Inferior parietal cortex (tissue), 1 donor: Measurements from ENCODE around the gene FANCE.
"Not testable (repeated sequence)": the region's sequence is repeated elsewhere in the genome, so short reads cannot be mapped to it uniquely, and the experiment has no call there.

Experiments used
- DNase-seq: peaks from one replicate; pipeline ENCODE4 v3.0.0-alpha.2; 2016; ENCODE audit errors: extremely low spot score

FANCE gene

DNA sequence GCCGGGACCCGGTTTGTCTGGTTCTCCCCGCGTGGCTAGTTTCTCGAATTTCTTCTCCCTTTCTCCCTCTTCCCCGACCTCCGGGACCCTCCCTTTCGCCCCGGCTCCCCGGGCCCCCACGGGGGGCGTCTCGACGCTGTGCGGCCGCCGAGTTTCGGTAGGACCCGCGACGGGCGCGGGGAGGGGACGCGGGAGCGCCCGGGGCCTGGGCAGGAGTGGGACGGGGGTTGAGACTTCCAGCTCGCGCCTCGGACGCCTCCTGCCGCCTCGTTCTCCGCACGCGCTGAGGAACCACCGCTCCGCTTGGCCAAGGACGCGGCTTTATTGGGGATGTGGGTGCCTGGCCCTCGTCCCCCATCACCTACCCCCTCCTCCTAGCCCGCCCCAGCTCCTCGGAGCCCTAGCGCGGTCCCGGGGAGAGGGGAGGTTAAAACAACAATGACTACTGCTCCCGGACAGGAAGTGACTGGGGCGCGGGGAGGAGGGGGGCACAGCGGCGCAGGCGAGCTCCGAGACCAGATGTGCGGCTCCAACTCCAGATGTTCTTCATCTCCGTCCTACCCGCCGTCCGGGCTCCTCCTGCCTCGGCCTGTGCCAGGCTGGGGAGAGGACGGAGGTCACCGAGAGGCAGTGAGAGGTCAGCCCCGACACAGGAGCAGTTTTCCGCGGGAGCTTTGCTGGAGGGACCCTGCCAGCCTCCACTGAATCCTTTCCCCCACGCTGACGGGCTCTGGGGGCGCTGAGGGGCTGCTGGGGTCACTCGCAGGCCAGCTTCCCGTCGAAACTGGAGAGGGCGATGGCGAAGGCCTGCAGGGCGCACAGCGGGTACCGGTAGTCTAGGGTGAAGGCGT lies 45.7 kb downstream of the FANCE start:
- DNase-seq: no peak

DNA sequence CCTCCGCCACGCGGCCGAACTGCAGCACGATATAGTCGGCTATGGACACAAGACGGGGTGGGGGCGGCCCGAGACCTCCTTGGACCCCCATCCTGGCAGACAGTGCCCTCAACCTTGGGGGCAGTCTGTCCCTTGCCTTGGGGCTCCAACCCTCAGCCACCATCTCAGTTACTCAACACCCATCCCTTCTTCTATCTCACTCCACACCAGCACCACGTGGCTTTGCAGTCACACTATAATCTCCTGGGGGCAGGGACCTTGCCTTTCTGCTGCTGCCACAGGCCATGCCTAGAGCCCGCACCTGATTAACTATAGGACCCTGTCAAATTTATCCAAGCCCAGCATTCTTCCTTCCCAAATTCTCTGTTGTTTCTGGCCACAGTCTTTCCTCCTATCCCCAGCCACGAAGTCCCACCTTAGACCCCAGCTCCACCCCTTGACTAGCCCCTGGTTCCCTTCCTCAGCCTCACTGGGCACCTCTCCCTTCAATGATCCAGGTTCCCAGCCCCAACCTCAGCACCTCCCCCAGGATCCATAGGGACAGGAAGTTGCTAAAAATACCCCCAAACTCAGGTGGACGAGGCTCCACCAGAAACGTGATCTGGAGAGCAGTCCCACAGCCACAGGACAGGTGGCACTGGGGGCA lies 46.4 kb downstream of the FANCE start:
- no peak for DNase-seq

- DNase-seq: no peak
These were observed 47.2 kb downstream of the FANCE start for GRCh38 chr6:35499372-35499771.

- no peak for DNase-seq
These were observed 48.6 kb downstream of the FANCE start for GRCh38 chr6:35500782-35501181.

DNA sequence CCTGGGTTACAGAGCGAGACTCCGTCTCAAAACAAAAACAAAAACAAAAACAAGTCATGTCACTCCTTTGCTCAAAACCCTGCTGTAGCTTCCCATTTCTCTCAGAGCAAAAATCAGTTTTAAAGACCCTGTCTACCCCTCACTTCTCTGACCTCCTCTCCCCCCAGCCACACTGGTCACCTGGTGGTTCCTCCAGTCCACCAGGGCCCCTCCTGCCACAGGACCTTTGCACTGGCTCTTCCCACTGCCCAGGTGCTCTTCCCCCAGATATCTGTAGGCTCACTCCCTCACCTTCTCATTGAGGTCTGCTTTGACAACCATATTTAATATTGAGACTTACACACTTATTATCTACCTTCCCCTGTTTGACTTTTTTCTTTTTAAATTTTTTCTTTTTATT lies 49.6 kb downstream of the FANCE start:
- DNase-seq: no peak

DNA sequence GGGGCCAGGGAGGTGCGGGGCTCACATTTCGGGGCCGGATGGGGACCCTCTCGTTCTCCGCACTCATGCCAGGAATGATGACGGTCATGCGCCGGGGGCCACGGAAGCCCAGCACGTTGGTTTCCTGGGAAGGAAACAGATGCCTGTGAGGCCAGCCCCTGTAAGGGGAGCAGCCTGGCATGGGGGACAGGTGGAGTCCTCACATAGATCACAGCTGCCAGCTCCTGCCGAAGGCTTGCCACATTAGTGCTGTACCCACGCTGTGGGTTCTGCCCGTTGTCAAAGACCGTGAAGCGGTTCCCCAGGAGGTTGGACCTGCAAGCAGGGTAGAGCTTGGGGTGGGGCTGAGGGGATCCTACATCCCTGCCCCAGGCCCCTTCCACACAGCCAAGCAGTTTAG lies 51.4 kb downstream of the FANCE start:
- DNase-seq: no peak

DNA sequence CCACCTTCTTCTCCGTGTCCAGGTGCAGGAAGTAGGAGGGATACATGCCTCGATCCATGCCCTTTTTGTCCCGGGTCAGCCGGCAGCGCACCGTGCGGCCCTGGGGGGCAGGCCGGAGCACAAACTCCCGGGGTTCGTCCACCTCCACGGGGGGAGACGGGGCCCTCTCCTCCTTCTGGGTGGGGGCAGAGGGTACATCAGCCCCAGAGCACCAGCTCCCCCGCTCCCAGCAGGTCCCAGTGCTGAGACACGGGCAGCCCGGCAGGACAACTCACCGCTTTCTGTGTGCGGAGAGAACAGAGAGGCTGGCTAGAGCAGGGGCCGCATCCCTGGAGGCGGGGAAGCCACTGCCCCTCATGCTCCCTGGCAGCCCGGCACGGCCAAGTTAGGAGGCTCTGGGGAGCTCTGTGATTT lies 53.9 kb downstream of the FANCE start:
- no peak for DNase-seq

GRCh38 chr6:35506536-35506935 lies 54.4 kb downstream of the FANCE start:
- no peak for DNase-seq

- no peak for DNase-seq
These were observed 55.1 kb downstream of the FANCE start for GRCh38 chr6:35507221-35507620.

DNA sequence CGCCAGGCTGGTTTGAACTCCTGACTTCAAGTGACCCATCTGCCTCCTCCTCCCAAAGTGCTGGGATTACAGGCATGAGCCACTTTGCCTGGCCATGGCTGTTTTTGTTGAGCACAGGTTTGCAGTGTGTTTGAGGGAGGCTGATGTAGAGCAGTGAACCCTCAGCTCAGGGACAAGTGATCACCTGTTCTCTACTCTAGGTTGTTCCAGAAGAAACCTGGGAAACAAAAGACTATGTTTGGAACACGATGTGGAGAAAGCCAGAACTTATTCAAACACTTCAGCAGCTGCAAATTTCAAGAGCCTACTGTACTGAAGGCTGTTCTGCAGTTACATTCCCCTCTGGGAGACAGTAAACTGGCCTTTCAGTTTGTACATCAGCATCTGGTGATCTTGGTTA lies 55.9 kb downstream of the FANCE start:
- no peak for DNase-seq

DNA sequence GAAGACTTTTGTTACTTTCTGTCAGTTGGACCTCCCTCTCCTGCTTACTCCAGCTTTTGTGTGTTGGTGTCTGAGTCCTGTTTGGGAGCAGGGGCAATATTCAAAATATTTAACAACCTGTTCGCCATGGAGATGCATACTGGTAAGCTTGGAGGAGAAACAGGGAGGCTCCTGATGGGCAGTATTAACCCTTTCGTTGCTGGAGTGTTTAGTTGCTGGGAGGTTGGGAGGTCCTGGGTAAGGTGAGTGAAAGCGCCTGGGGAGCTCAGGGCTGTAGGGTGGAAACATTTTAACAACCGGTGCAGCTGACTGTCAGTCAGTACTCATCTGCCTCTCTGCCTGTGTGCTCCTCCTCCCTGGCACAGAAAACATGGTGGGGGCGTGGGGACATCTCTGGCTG lies 56.4 kb downstream of the FANCE start:
- no peak for DNase-seq

- DNase-seq: no peak
These were observed 58.9 kb downstream of the FANCE start for GRCh38 chr6:35510916-35511561.

- no peak for DNase-seq
These were observed 59.4 kb downstream of the FANCE start for GRCh38 chr6:35511562-35511941.

DNA sequence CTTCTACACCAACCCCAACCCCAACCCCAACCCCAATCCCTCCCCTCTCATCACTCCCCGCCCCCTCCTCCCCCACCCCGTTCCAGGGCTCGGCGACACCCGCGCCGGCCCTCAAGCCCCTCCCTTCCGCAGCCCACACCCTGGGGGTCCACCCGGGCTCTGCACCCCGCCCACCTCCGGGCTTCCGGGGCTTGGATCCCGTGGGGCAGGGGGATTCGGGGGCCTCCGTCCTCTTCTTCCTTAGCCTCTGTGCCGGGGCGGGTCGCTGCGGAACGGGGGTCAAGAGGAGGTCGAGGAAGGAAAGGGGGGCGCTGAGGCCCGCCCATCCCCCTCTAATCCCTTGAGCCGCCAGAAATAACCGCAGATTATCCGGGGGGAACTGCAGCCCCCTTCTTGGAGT lies 59.9 kb downstream of the FANCE start:
- DNase-seq: no peak

GRCh38 chr6:35512740-35513139 lies 60.6 kb downstream of the FANCE start, which contains the start of gene TULP1:
Gene TULP1 (minus strand): TSS chr6:35512896. CDS start chr6:35512858, 38 bp downstream.
- DNase-seq: no peak

DNA sequence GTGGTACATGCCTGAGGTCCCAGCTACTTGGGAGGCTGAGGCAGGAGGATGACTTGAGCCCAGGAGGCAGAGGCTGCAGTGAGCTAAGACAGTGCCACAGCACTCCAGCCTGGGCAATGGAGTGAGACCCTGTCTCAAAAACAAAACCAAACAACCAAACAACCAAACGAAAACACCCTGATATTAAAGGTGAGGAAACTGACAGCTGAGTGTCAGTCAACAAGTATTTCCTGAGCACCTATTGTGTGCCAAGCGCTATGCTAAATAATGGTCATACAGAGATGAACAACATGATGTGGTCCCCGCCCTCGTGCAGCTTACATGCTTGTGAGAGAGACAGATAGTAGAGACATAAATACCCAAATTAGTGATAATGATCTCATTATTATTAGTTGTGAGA lies 62.4 kb downstream of the FANCE start:
- DNase-seq: no peak

DNA sequence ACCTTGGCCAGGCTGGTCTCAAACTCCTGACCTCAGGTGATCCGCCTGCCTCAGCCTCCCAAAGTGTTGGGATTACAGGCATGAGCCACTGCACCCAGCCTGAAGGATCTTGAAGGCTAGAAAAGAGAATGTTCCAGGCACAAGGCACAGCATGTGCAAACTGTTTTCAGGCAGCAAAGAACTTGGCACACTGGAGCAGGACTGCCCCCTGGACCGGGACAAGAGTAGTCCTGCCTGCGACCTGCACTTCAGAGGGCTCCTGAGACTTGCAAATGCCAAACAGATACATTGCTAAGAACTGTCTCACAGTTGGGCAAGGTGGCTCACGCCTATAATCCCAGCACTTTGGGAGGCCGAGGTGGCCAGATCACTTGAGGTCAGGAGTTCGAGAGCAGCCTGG lies 63.8 kb downstream of the FANCE start:
- not testable (repeated sequence) for DNase-seq
